Activated naive CD8-positive, alpha-beta T cell treated with anti-CD3 and anti-CD28 coated beads, Interleukin-2, amount 10 ng/mL, durations not matched to agents 7 days and 5 days (primary cell): ENCODE measurements around the gene STIL. TPM values are rescaled to one million over a fixed set of nuclear protein-coding genes. Genes with fewer than 3 reads are reported as not detected.
"Not testable (repeated sequence)": the region's sequence is repeated elsewhere in the genome, so short reads cannot be mapped to it uniquely, and the experiment has no call there.

ENCODE experiments used
- ATAC-seq: fragments of 150-1000 bp; cut with Tn5 transposase; one replicate; pipeline ENCODE4 v1.10.0; 2021; ENCODE audit warnings: low read depth, moderate library complexity
- POLR2A ChIA-PET: fragments of 350-600 bp; sonication (Branson Sonifier 250); formaldehyde crosslinking; loops from one replicate; lab custom pipeline; 2021; ENCODE audit warnings: antibody characterized with exemption; lab: Charles Lee
- DNase-seq: peaks from one replicate; pipeline ENCODE4 v3.0.0; 2021
- H3K27ac Mint-ChIP-seq: one replicate; pipeline ENCODE4 v1.8.0; 2022; ENCODE audit warnings: mild to moderate bottlenecking, mixed read lengths
- H3K27me3 Mint-ChIP-seq: one replicate; pipeline ENCODE4 v1.8.0; 2022; ENCODE audit warnings: mild to moderate bottlenecking, moderate library complexity, mixed read lengths
- H3K36me3 Mint-ChIP-seq: one replicate; pipeline ENCODE4 v1.8.0; 2021; ENCODE audit warnings: mild to moderate bottlenecking, mixed read lengths
- H3K4me1 Mint-ChIP-seq: one replicate; pipeline ENCODE4 v1.8.0; 2021; ENCODE audit warnings: mixed read lengths
- H3K4me3 Mint-ChIP-seq: one replicate; pipeline ENCODE4 v1.8.0; 2022; ENCODE audit warnings: mild to moderate bottlenecking, moderate library complexity, mixed read lengths
- H3K9me3 Mint-ChIP-seq: one replicate; pipeline ENCODE4 v1.8.0; 2021; ENCODE audit warnings: mixed read lengths
- total RNA-seq, 2 experiments: library from RNA; stranded (reverse); gene quantifications; one replicate each; pipeline ENCODE4 v1.2.3, GENCODE V29; 2021

Gene STIL
- total RNA-seq, 2 experiments from 2014 or later = 32.4 to 33.1 TPM

DNA sequence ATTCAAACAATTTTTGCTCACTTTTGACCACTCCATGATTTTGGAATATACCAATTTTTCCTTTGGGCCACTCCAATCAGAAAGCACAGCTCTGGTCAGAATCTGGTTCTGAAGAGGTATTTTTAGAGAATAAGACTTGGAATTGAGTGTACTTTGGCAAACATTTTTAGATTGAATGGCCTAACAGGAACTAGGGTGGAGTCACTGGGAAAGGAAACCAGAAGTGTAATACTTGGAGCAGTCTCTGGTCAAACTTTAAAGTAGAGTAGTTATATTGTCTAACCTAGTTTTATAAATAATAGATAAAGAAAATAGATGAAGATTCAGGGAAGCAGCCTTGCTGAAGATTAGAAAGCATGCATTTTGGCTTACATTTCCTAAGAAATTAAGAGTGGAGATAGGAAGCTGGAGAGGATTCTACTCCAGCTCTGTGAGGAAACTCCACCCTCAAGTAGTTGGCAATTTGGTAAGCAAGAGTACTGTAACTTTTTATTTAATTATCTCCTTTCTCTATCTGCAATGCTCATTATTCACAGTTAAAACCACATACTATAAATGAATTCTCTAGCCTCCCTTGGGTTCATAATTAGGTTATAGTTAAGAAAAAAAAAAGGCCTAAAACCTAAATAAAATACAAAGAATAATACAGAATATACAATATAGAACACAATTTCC, 15.8 kb downstream of the STIL start:
- Mint-ChIP-seq H3K9me3 (no peaks in the 10 kb centered on the region), H3K4me1 (peaks cover 6% of the 10 kb centered on the region)

DNA sequence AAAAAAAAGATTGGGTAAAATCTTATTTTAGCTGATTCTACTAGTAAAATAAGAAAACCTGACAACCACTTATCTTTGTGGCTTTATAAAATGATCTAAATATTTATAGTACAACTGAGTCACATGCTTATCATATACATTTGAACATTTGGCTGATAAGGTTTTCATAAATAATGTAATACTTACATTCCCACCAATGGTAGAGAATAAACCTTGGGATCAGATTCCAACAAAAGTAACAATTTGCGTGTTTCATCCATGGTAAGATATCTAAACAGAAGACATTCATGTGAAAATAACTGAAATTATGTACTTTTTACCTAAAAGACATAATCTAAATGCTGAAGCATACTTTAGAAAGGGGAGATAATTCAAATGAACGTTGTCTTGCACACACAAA, 18.4 kb downstream of the STIL start:
- Mint-ChIP-seq H3K4me3 (no peak overlapping the region), H3K36me3 (peaks cover 27% of the 10 kb centered on the region), H3K9me3 (no peaks in the 10 kb centered on the region), H3K4me1 (peaks cover 7% of the 10 kb centered on the region), H3K27me3 (no peaks in the 10 kb centered on the region), H3K27ac (no peak overlapping the region)
- no peak for ATAC-seq
- DNase-seq = no peak
- POLR2A ChIA-PET = no interaction called here

More for the DNA sequence above, 15.8 kb downstream of the STIL start:
- DNase-seq (no peak), ATAC-seq (no peak)
- Mint-ChIP-seq H3K27me3 (no peaks in the 10 kb centered on the region), H3K4me3 (no peak overlapping the region), H3K36me3 (peaks cover 40% of the 10 kb centered on the region), H3K27ac (no peak overlapping the region)
- POLR2A ChIA-PET = interaction anchor here (1.1 kb wide), 1 partner anchor 14 kb away, joined by 3 read pairs; no protein-coding TSS in a partner anchor

DNA sequence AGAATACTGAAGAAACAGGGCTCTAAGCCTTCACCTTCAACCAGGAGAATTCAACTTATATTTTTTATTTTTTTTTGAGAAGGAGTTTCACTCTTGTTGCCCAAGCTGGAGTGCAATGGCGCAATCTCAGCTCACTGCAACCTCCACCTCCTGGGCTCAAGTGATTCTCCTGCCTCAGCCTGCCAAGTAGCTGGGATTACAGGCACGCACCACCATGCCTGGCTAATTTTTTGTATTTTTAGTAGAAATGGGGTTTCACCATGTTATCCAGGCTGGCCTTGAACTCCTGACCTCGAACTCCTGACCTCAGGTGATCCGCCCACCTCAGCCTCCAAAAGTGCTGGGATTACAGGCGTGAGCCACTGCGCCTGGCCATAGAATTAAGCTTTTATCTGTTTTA, 19.1 kb downstream of the STIL start:
- H3K4me1 Mint-ChIP-seq, H3K27ac Mint-ChIP-seq, ATAC-seq, POLR2A ChIA-PET, H3K9me3 Mint-ChIP-seq, H3K27me3 Mint-ChIP-seq, DNase-seq, H3K4me3 Mint-ChIP-seq: not testable (repeated sequence)
- H3K36me3 Mint-ChIP-seq = peaks cover 29% of the 10 kb centered on the region

DNA sequence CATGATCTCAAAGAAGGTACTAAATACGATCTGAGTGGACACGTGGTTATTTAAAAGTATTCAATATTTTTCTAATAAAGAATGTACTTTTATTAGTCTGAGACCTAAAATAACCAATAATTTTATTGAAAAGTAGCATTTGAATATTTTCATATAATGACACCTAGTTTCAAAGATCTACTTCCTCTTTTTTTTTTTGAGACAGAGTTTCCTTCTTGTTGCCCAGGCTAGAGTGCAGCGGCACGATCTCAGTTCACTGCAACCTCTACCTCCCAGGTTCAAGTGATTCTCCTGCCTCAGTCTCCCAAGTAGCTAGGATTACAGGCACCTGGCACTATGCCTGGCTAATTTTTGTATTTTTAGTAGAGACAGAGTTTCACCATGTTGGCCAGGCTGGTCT, 25.8 kb downstream of the STIL start:
- H3K36me3 Mint-ChIP-seq = peaks cover 20% of the 10 kb centered on the region
- H3K27me3 Mint-ChIP-seq, H3K27ac Mint-ChIP-seq, H3K4me3 Mint-ChIP-seq, ATAC-seq, H3K9me3 Mint-ChIP-seq, POLR2A ChIA-PET, DNase-seq, H3K4me1 Mint-ChIP-seq: not testable (repeated sequence)

DNA sequence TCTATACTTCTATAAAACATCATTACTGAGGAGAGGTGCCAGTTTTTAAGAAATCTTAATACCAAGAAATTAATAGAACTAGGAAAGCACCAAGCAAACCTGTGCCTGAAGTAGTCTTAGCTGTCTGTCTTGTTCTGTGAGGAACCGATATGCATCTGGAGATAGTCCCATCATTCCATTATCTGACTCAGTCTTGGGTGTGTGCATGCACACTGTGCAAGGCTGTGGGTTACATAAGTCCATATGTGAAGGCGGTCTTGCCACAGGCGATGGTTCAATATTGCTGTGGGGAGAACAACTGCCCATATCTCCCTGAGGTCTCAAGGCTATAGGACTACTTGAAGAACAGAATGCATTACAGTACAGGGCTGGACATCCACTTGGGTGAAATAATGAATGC, 33.8 kb downstream of the STIL start:
- Mint-ChIP-seq H3K36me3 (peaks cover 26% of the 10 kb centered on the region), H3K4me1 (peaks cover 7% of the 10 kb centered on the region), H3K27me3 (no peaks in the 10 kb centered on the region), H3K4me3 (no peak overlapping the region), H3K9me3 (no peaks in the 10 kb centered on the region), H3K27ac (no peak overlapping the region)
- POLR2A ChIA-PET = no interaction called here
- ATAC-seq (no peak), DNase-seq (no peak)

DNA sequence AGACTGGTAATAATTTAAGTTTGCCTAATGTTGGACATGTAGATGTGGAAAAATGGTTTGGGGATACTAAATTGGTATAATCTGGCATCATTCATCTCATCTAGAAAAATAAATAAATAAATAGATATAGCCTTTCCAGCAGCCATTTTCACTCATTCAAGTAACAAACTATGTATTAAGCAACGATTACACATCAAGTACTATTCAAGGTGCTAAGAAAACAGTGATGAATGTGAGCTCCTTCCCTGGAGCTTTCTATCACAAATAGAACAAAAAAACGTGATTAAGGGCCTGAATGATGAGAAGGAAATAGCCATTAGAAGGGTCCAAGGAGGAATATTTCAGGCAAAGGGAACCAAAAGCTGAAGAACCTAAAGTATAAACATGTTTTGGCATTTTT, 37.1 kb downstream of the STIL start:
- peaks cover 24% of the 10 kb centered on the region for H3K36me3 Mint-ChIP-seq
- no peak for DNase-seq

DNA sequence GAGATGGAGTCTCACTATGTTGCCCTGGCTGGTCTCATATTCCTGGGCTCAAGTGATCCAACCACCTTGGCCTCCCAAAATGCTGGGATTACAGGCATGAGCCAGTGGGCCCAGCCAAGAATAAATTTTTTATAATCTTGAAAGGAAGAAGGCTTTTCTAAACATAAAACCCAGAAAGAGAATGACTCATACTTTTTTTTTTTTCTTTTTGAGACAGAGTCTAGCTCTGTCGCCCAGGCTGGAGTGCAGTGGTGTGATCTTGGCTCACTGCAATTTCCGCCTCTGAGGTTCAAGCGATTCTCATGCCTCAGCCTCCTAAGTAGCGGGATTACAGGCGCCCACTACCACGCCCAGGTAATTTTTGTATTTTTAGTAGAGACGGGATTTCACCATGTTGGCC, 38.1 kb downstream of the STIL start:
- H3K36me3 Mint-ChIP-seq = peaks cover 20% of the 10 kb centered on the region
- H3K4me1 Mint-ChIP-seq, DNase-seq, H3K27me3 Mint-ChIP-seq, H3K4me3 Mint-ChIP-seq, H3K9me3 Mint-ChIP-seq, ATAC-seq, POLR2A ChIA-PET, H3K27ac Mint-ChIP-seq: not testable (repeated sequence)

More for the DNA sequence above, 37.1 kb downstream of the STIL start:
- no peak overlapping the region for H3K27ac Mint-ChIP-seq
- H3K4me1 Mint-ChIP-seq = peaks cover 7% of the 10 kb centered on the region
- H3K9me3 Mint-ChIP-seq = no peaks in the 10 kb centered on the region
- POLR2A ChIA-PET = no interaction called here
- H3K27me3 Mint-ChIP-seq = no peaks in the 10 kb centered on the region
- no peak for ATAC-seq
- H3K4me3 Mint-ChIP-seq = no peak overlapping the region

DNA sequence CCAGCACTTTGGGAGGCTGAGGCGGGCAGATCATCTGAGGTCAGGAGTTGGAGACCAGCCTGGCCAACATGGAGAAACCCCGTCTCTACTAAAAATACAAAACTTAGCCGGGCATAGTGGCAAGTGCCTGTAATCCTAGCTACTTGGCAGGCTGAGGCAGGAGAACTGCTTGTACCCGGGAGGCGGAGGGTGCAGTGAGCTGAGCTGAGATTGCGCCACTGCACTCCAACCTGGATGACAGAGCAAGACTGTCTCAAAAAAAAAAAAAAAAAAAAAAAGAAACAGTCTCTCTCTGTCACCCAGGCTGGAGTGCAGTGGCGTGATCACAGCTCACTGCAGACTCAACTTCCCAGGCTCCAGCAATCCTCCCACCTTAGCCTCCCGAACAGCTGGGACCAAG, 48.4 kb downstream of the STIL start:
- DNase-seq, H3K4me3 Mint-ChIP-seq, ATAC-seq, POLR2A ChIA-PET, H3K4me1 Mint-ChIP-seq, H3K27ac Mint-ChIP-seq, H3K9me3 Mint-ChIP-seq, H3K27me3 Mint-ChIP-seq: not testable (repeated sequence)
- peaks cover 24% of the 10 kb centered on the region for H3K36me3 Mint-ChIP-seq

DNA sequence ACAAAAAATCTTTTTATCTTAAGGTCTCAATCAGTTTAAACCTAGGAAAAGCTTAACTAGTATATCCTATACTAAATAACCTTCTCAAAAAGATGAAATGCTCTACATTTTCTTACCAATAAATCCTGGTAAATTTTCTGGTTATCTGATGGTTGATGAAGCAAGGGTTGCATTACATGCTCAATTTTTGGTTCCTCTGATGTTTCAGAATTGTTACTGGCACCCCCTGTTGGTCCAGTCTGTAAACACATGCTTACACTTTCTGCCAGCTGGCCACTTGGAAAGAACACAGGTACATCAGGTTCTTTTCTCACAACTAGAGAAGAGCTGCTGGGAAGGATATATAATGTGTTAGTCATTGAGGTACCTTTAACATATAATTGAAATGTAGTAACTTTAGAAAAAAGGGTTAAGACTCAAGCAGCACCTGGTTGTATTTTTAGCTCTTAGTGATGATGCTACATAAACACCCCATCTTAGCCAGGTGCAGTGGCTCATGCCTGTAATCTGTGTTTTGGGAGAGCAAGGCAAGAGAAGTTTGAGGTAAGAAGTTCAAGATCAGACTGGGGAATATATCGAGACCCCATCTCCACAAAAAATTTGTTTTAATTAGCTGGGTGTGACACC, 51.0 kb downstream of the STIL start:
- H3K27me3 Mint-ChIP-seq = no peaks in the 10 kb centered on the region
- DNase-seq = no peak

DNA sequence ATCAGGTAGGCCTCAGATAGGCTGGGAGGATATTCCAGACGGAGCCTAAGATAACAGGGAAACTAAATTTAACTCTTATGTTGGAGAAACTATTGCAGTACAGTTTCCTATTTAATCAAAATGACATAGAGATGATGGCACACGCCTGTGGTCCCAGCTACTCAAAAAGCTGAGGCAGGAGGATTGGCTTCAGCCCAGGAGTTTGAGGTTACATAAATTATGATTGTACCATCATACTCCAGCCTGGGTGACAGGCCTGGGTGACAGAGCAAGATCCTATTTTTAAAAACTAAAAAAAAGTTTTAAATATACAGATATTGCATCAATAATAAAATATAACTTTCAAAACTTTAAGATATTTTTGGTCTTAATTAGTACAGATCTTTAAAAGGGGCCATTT, 56.7 kb downstream of the STIL start:
- H3K36me3 Mint-ChIP-seq = peaks cover 35% of the 10 kb centered on the region
- POLR2A ChIA-PET = no interaction called here
- no peak overlapping the region for H3K4me3 Mint-ChIP-seq
- H3K4me1 Mint-ChIP-seq = no peaks in the 10 kb centered on the region
- no peak for ATAC-seq
- H3K9me3 Mint-ChIP-seq = no peaks in the 10 kb centered on the region
- H3K27ac Mint-ChIP-seq = no peak overlapping the region
- H3K27me3 Mint-ChIP-seq = no peaks in the 10 kb centered on the region
- no peak for DNase-seq

More for the DNA sequence above, 51.0 kb downstream of the STIL start:
- Mint-ChIP-seq H3K9me3 (no peaks in the 10 kb centered on the region), H3K27ac (no peak overlapping the region), H3K4me1 (no peaks in the 10 kb centered on the region), H3K4me3 (no peak overlapping the region), H3K36me3 (peaks cover 21% of the 10 kb centered on the region)
- no peak for ATAC-seq
- POLR2A ChIA-PET = interaction anchor here (1.2 to 1.8 kb wide), 2 partner anchors 51 to 84 kb away, joined by 3 to 7 read pairs; partner anchors contain the start of gene STIL

DNA sequence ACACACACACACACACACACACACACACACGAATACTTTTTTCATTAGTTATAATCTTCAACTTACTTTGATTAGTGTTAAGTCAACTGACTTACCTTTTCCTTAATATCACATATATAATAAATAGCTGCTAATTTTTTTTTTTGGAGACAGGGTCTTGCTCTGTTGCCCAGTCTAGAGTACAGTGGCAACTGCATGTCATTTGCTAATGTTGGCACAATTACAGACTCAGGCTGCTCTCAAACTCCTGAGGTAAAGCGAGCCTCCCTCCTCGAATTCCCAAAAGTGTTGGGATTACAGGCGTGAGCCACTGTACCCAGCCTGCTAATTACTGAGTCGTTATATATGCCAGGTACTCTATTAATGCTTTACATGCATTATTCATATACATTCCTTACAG, 61.2 kb downstream of the STIL start:
- no peak for ATAC-seq
- no peaks in the 10 kb centered on the region for H3K4me1 Mint-ChIP-seq

DNA sequence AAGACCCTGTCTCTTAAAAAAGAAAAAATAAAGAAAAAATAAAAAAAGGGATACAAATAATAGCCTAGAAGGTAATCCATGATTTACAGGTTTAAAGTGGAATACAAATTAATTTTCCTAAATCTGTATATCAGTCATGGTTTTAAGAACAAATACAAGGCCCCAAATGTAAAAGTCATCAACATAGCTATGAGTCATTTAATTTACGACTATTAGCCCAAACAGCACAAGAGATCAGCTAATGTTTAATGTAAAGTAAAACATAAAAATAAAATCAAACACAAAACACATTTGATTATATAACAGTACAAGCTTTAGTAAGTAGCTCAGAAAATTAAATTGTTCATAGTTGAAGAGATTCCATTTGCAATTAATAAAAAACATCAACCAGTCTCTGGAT, 61.6 kb downstream of the STIL start:
- ATAC-seq = no peak
- POLR2A ChIA-PET = interaction anchor here (1.1 kb wide), 1 partner anchor 68 kb away, joined by 3 read pairs; no protein-coding TSS in a partner anchor
- Mint-ChIP-seq H3K27ac (no peak overlapping the region), H3K9me3 (no peaks in the 10 kb centered on the region), H3K27me3 (no peaks in the 10 kb centered on the region), H3K4me3 (no peak overlapping the region), H3K4me1 (no peaks in the 10 kb centered on the region), H3K36me3 (peaks cover 35% of the 10 kb centered on the region)
- DNase-seq = no peak

More for the DNA sequence above, 61.2 kb downstream of the STIL start:
- no peak overlapping the region for H3K4me3 Mint-ChIP-seq
- no peak overlapping the region for H3K27ac Mint-ChIP-seq
- POLR2A ChIA-PET = interaction anchor here (1.1 kb wide), 1 partner anchor 68 kb away, joined by 3 read pairs; no protein-coding TSS in a partner anchor
- DNase-seq = no peak
- no peaks in the 10 kb centered on the region for H3K27me3 Mint-ChIP-seq
- no peaks in the 10 kb centered on the region for H3K9me3 Mint-ChIP-seq
- peaks cover 38% of the 10 kb centered on the region for H3K36me3 Mint-ChIP-seq

DNA sequence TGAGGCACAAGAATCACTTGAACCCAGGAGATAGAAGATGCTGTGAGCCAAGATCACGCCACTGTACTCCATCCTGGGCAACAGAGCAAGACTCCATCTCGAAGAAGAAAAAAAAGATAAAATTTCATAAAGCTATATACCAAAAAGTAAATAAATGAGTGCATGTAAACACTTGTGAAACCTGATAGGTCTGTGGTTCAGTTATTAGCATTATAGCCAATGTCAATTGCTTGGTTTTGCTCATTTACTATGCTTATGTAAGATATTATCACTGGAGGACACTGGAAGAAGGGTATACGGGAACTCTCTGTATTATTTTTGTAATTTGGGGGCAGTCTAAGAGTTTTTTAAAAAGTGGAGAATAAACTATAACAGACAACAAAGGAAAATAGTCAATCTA, 64.2 kb downstream of the STIL start:
- Mint-ChIP-seq H3K9me3 (no peaks in the 10 kb centered on the region), H3K36me3 (peaks cover 21% of the 10 kb centered on the region), H3K4me3 (no peak overlapping the region), H3K27ac (no peak overlapping the region), H3K4me1 (no peaks in the 10 kb centered on the region), H3K27me3 (peaks cover 7% of the 10 kb centered on the region)
- ATAC-seq (no peak), DNase-seq (no peak)
- POLR2A ChIA-PET = no interaction called here

DNA sequence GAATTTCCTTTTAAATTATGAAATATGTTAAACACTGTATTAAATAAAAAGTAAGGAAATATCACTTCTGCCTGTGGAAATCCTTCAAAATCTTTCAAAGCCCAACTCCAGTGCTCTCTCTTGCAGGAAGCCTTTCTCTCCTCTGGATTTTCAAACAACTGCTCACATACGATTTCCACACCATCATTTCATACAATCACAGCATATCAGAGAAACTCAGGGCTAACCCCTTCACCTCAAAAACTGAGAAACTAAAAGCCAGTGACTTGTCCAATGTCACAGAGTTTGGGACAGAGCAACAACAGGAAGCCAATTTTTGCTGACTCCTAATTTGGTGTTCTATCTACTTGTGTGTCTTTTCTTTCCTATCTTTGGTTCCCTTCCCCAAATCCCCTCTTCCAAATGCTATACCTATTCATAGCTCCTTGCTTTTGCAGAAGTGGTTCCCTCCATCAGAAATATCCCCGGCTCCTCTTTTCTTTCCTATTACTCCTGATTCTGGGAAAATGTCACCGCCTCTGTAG, 69.5 kb downstream of the STIL start:
- ATAC-seq = no peak
- no peak for DNase-seq
- no peak overlapping the region for H3K27ac Mint-ChIP-seq
- POLR2A ChIA-PET = no interaction called here
- no peak overlapping the region for H3K4me3 Mint-ChIP-seq
- no peaks in the 10 kb centered on the region for H3K9me3 Mint-ChIP-seq
- H3K36me3 Mint-ChIP-seq = peaks cover 6% of the 10 kb centered on the region
- H3K27me3 Mint-ChIP-seq = peaks cover 18% of the 10 kb centered on the region
- H3K4me1 Mint-ChIP-seq = peaks cover 2% of the 10 kb centered on the region
